NCI-H82 treated with DMSO at 0.1 percent for 48 hours (cell line): ENCODE results near the gene OXNAD1.

ENCODE experiments used
- DNase-seq: peaks from one replicate; lab custom pipeline; 2025; ENCODE audit not compliant: unreplicated experiment; lab: John Stamatoyannopoulos, UW

OXNAD1 gene

DNA sequence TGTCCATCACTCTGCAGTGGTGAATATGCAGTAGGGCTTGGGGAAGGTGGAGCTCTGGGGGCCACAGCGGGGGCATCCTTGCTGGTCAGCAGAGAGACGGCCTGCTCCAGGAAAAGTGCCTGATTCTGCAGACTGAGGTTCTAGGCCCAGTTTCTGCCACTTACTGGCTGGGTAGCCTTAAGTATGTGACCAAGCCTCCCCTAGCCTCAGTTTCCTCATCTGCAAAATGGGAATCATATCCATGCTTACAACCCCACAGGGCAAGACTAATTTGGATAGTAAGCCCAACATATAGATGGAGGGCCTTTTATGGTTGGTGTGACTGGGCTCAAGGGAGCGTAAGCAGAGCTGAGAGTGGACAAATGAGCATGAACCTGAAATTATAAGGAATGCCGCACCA is 60.8 kb downstream of the OXNAD1 start:
- DNase-seq: no peak

DNA sequence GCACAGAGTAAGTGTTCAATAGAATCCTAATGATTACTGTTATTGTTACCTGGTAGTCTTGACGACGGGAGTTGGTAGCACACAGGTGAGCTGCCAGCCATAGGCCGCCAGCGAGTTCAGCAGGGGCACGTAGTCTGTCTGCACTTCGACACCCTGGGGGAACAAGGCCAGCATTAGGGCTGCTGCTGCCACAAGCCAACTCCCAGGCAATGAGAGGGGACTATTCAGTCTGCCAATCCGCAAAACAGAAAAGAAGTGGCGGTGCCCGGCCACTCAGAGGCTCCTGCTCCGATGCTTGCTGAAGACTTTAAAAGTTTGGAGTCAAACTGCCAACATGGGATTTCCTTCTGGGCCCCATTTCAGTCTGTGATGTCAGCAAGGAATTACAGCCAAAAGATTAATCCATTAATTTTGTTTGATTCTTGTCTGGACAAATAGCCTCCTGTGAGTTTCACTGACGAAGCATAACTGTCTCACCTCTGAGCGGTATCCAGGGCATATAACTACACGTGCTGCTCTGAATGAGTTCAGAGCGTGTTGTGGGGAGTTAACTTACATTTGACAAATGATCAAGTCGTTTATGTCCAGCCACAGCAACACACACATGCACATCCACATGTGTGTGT is 61.8 kb downstream of the OXNAD1 start:
- DNase-seq: no peak

DNA sequence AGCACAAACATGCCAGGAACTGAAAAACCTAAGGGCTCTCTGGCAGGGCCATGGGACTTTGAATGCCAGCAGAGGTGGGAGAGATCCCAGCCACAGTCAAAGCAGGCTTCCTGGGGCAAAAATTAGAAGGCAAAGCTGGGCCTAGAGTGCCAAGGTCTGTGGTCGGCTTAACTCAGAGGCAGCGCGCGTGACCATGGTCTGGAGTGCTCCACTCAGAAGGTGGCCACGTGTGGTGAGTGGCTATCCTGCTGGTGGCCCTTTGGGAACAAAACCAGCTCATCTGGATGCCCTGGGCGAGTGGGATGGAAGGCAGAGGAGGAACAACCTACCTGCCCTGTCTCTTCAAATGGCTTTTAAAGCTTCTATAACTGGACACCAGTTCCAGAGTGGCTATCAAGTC is 63.1 kb downstream of the OXNAD1 start:
- no peak for DNase-seq

DNA sequence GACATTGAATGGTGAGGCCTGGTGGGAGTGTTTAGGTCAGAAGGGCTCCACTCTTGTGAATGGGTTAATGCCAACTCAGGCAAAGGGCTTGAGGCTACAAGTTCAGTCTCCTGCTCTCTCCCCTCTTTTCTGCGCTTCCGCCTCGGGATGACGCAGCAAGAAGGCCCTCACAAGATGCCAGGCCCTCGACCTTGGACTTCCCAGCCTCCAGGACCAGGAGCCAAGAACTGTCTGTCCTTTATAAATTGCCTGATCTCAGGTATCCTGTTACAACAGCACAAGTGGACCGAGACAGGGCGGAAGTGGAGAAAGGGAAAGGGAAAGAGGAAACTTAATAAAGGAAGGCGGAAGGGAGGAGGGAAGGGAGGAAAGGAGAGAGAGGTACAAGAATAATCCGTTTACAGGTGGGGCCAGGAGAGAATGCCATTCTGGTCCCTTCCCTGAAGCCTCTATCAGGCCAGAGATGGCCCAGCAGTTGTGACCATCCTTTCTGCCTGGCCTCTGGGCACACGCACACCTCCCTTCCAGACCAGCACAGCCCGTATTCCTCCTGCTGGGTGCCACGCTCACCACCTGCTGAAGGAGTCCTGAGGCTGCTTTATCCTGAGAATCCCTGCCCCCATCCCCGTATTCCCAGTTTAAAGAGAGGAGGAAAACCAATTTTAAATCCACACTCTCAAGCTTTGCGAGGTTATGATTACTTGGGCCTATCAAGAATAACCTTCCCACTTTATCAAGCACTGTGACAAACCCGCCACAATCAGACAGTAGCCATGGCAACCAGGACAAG is 64.2 kb downstream of the OXNAD1 start:
- no peak for DNase-seq

DNA sequence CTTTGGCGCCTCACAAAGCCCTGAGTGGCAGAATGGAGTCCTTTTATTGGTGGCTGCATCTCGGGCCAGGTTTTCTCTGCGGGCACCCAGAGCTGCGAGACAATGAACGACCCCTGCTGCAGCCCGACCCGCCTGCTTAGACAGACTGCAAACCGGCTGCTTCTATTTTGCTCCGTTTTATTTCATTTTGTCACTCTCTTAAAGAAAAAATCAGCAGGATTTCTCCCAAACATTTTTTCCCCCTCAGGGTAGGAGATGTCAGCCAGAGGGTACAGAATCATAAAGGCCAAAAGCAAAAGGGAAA is 64.8 kb downstream of the OXNAD1 start:
- no peak for DNase-seq

DNA sequence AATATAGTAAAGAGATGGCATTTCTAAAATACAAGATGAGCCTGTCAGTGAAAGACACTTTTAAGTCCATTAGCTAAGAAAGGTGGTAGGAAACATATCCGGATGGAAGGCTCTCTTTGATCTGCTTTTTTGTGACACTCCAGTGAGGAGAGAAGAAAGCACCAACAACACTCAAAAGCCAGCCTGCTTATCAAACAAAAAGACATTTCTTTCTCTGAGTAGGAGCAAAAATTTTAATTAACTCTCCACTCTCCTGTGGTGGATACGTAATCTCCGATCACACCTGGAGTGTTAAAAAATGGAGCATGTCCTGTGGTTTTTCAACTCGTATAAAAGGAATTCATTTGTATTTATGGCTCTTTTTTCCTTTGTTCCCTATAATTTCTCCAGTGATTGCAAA is 65.3 kb downstream of the OXNAD1 start:
- DNase-seq: no peak

DNA sequence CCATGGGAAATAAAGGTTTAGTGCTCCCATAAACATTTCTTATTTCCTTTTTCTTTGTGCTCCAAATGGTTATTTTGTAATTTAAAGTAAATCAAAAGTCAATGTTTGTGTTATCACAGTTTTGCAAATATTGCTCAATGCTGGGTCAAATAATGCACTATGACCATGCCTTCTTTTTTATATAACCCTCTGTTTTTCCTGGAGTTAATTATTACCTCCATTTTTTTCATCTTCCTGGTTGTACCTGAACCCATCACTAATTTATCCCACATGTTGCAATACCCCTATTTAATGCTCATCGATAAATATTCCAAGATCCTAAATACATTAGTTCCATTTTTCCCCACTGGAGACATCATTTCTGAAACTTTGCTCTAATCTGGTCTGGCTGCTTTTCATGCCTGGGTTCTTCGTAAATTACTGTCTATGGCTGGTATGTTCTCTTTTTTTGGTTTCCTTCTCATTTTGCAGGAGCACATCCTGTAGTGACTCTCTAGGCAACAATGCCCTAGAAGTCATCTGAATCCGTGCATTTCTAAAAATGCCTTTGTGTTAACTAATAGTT is 66.4 kb downstream of the OXNAD1 start:
- DNase-seq: no peak

DNA sequence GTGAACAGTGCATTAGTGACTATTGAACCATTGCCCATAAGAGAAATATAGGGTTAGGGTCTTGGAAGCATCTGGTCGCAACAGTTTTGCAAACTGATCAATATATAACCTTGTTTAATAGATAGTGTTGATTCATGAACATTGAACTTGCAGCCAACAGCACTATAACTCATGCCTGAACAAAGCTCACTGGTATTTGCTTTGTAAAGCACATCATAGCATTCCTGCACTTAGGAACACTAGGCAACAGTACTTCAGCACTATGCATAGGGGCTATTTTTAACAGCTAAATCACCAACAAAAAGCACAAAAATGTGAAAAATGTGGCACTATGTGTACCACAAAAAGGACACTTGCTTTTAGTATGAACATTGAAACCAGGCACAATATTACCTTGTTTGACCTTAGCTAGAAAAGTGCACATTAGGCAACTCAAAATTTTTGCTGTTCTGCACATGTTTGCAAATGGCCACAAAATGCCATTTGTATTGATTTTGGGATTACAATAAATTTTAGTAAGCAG is 68.0 kb downstream of the OXNAD1 start:
- no peak for DNase-seq

DNA sequence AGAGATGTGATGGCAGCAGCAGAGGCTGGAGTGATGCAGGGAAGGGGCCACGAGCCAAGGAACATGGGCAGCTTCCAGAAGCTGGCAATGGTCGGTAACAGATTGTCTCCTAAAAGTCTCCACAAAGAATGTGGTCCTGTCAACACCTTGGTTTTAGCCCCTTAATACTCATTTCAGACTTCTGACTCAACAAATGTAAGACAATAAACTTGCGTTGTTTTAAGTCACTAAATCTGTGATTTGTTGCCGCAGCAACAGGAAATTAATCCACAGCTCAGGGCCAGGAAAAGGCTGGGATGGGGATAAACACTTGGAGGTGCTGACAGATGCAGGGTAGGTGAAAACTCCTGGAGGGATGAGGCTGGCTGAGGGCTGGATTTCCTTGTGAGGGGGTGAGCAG is 69.9 kb downstream of the OXNAD1 start:
- no peak for DNase-seq

DNA sequence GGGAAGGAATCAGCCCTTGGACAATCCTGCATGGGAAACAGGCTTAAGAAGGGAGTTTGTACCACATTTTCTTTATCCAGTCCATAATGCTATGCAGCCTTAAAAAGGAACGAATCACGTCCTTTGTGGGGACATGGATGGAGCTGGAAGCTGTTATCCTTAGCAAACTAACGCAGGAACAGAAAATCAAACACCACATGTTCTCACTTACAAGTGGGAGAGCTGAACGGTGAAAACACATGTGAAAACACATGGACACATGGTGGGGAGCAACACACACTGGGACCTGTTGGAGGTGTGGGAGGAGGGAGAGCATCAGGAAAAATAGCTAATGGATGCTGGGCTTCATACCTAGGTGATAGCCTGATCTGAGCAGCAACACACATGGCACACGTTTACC is 70.3 kb downstream of the OXNAD1 start:
- no peak for DNase-seq

DNA sequence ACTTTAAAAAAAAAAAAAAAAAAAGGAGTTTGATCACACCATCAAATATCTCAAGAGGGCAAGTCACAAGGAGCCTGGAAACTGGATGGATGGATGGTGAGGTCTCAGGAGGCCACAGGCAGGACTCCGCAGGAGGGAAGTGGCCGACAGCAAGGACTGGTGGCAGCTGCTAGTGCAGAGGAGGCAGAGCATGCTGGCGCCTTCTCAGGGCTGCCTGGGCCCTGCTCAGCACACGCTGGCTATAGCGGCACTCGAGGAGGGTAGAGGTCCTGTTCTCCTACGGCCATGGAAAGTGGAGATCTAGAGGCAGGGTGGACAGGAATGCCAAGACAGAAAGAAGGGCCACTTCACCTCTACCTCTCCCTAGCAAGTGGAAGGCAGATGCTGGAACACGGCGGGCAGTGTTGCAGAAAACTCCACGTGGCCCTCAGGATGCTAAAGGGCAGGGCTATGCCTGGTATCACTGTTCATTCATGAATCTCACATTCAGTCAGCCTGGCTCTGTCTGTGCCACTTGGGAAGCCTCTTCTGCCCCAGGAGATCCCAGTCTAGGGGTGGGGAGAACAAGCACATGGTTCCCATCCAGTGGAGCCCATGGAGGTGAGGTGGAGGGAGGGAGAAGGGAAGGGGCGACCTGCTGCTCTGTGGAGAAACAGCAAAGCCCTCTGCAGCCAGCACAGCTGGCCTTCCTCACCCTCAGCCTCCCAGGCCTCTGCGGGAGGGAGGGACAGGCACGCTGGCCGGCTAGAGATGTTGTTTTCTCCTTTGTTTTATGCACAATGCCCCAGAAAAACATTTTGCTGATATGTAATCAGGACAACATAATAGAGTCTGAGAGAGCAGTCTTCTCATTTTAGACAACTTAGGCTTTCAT is 71.0 kb downstream of the OXNAD1 start:
- no peak for DNase-seq

DNA sequence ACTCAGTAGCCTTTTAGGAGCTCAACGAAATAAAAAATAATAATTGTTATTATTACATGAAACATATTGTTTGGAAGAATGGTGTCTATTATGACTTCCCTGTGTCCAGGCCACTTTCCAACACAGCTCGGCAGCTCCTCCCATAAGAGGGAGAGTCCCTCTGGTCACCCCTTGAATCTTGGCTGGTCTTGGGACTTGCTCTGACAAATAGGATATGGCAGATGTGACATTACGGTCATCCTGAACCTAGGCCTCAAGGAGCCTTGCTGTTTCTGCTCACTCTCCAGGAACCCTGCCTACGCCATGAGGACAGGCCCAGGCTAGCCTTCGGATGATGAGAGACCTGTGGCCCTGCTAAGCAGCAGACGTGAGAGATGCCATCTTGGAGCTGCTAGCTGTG is 71.8 kb downstream of the OXNAD1 start:
- DNase-seq: no peak

DNA sequence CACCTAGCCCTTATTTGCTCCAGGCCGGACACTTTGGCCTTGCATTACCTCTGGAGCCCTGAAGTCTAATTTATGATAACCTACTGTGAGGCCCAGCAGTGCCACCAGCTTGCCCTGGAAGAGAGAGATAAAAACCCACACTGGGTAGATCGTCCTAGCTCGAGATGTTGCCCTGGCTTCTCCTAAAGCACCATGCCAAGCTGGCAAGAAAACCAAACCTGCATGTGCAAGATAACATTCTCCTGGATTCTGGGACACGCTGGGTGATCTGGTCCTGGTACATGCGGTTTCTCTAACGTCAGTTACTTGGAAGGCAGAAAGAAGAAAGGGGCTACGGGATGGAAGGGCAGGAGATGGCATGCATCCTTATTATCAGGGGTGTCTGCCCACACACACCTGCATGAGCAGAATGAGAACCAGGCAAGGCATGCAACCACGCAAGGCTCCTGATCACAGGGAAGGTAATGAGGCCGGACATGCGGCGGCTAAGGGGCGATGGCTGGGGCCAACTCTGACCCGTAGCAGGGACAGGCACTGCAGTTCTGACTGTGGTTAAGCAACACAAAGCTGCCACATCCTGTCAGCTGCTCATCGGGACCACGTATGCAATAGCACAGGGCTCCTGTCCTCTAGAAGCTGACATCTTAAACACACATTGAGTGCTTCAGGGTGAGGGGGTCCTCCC is 73.0 kb downstream of the OXNAD1 start:
- DNase-seq: no peak

DNA sequence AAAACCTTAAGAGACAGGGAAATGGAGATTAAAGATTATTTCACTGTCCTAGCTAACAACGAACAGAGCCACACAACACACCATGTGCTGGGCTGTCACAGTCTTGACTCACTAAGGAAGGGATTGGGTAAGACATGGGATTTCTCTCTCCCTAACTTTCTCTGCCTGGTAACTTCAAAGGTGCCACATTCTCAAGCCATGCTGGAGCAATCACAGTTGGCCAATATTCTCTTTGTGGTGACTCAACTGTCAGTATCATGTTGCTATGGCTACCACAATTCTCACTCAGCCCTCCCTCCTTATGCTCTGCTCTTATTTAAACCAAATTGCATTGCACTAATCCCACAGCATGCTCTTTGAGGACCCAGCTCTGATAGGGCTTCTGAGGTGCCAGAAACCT is 74.0 kb downstream of the OXNAD1 start:
- no peak for DNase-seq

DNA sequence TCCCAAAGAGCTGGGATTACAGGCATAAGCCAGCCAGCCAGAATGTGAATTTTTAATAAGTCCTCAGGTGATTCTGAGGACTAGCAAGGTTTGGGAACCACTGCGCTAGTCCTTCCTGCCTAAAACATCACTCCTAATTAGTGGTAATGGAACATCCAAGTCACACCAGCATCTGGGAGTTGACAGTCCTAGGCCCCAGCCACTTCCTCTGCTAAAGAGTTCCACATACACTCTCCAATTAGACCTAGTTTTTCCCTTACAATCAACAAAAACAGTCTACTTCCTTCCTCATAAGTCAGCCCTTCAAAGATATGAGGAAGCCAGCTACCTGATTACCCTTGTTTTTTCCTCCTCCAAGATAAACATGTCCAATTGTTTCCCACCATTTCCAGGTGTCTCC is 78.1 kb downstream of the OXNAD1 start:
- no peak for DNase-seq

DNA sequence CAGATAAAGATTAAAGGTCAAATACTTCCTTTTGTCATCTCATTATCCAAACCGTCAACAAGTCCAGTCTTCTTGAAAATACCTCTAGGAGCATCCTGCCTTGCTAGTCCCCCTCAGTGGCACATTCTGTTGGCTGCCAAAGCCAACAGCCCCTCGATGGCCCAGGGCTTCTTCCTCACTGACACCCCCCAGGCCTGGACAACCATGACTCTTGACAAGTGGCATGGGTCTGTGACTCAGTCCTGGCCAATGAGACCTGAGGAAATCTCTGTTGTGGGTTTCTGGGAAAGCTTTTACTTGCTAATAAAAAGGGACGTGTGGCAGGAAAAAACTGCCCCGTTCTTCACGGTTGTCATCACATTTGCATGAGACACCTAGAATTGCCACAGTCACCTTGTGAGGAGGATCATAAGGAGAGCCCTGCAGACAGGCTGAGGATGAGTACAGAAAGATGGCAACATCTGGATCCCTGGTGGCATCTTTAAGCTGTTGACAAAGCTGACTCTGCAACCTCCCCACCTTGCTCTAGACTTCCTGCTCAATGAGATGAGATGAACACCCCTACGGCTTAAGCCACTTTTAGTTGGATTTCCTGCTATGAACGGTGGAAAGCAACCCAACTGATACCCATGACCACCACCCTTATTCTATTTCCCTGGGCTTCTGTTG is 81.5 kb downstream of the OXNAD1 start:
- no peak for DNase-seq

DNA sequence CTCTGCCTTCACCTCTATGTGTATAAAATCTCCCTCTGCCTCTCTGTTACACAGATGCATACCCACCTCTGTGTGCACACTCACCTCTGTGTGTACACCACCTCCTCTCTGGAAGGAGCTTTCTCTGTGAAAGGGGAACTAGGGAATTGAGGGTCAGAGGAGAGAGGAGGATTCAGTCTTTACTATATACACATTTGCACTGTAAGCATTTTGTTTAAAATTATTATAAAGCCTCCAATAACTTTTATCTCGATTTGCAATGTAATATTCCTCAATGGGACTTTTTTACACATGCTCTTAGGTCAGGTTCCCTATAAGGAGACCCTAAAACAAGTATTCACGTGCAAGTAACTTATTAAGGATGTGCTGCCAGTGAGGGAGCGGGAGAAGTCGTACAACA is 82.5 kb downstream of the OXNAD1 start:
- DNase-seq: no peak

DNA sequence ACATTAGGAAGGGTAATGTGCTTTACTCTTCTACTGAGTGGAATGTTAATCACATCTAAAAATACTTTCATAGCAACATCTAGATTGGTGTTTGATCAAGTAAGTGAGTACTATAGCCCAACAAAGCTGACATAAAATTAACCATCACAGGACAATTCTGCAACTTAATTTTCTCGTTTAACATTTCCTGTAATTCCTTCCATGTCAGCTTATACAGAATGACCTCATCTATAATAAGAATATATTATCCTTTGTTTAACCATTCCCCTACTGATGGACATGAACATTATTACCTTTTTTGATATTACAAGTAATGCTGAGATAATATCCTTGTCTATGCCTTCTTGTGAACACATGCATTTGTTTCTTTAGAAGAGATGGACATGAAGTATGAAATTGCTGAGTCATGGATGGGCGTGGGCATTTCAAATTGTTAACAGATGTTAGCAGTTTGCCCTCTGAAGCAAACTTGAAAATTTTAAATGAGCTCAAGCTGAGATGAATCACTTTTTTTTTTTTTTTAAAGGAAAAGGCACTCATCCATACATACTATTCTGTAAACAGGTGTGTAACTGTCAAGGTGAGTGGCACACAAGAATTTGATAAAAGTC is 85.1 kb downstream of the OXNAD1 start:
- DNase-seq: no peak

DNA sequence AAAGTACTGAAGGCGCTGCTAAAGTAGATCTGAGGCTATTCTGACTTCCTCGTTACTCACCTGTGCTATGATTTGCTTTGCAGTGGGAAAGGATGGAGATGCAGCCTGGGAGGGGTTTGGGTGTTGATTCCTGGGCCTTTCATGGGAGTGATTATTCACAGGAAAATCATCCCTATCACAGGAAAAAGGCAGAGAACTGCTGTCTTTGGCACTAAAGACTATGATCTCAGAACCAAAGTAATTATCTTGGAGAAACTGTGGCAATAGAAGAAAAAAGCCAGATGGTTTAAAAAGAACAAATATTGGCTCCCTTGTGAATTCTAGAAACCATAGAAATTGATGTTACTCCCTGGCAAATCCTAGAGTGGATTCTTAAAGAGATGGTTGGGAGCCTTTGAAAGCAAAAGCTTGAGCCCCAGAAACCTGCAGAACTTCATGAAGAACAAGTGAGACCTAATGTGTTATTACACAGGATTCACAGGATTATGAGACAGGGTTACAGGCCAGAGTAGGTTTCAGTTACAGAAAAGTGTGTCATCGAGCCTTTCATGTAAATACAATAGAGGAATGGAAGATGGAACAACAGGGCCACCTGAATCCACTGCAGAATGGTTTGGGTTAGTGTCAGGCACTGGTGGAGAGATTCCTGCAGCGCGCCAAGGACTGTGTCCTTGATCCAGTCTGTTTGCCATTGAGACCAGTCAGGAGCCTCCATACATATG is 85.7 kb downstream of the OXNAD1 start:
- no peak for DNase-seq
